ENCODE data around the gene MTTP.

Gene MTTP

GRCh38 chr4:99593781-99594641 is 19.4 kb downstream of the MTTP start:
- no peak for DNase-seq

DNA sequence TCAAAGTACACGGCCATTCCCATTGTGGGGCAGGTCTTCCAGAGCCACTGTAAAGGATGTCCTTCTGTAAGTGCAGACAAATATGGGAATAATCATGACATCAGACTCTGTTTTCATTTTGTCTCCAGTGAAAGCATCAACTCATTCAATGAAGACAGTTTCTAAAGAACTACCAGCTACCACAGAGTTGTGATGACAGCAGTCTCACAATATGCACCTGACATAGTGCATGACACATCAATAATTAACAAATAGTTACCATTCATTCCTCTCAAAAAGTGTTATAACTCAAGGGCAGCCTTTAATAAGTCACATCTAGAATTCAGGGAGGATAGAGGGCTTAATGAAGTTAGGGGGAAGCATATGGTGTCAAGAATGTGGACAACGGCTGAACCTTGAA is 20.2 kb downstream of the MTTP start:
- DNase-seq = no peak

GRCh38 chr4:99606716-99607115 is 32.1 kb downstream of the MTTP start:
- DNase-seq = no peak

DNA sequence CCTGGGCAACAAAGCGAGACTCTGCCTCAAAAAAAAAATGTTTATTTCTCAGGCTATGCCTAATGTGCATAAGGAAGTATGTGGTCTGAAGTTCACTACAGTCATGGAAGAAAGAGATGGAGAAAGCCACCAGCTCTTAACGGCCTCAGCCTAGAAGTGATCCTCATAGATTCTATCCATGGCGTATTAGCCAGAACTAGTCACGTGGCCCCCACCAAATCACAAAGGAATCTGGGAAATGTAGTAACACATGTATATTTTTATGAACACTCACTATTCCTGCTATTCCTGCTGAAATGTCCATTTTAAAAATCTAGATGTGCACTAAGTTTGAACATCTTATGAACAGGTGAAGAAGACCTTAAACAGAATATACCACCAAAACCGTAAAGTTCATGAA is 33.8 kb downstream of the MTTP start:
- DNase-seq = no peak

- no peak for DNase-seq
Observed at GRCh38 chr4:99610605-99611175, 36.1 kb downstream of the MTTP start.

DNA sequence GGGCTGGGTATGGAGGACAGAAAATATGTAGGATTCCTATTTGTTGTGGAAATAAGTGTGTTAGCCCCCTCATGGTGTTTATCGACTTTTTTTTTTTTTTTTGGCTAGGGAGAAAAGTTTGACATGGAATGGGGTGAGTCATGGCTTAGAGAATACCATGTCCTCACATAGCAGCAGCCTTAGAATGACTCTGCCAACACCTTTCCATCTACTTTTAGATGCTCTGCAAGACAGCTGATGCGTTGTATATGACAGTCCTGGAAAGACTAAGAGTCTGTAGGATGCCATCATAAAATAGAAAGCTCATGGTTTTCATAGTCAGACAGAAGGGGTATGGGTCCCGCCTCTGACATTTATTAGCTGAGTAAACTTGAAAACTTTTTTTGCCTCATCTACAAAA is 37.7 kb downstream of the MTTP start:
- no peak for DNase-seq

GRCh38 chr4:99612704-99613103 is 38.1 kb downstream of the MTTP start:
- DNase-seq = no peak

DNA sequence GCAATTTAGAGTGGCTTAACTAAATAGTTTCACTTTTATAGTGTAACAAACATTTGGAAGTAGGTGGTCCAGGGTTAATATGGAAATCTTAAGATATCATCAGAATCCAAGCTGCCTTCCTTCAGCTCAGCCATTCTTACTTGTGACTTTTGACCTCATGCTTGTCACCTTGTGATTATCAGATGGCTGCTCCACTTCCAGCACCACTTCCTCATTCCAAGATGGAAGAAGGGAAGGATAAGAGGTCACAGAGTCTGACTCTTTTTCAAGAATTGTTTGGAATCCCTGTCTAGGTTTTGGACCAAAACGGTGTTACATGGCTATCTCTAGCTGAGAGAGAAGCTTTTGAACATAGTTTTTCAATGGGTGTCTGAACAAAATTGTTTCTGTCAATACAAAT is 39.9 kb downstream of the MTTP start:
- DNase-seq = no peak

GRCh38 chr4:99615170-99615820 is 40.7 kb downstream of the MTTP start:
- no peak for DNase-seq

DNA sequence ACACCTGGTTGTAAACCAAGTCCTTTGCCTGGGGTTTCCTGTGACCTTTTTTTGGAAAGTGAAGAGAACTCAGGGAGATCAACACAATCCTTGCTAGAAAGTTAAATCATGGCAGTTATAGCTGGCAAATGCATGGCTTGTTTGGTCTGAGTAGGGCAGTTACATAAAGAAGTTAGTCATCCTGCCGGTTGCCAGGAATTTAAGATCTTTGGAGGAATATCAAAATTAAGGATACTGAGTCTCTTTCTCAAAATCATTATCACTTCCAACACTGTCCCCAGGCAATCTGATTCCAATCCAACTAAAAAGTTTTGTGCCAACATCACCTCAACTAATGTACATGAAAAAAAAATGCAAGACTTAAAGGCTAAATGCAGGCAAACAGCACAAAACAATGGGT is 42.8 kb downstream of the MTTP start:
- DNase-seq = no peak

- DNase-seq = no peak
Observed at GRCh38 chr4:99622341-99622740, 47.7 kb downstream of the MTTP start.

DNA sequence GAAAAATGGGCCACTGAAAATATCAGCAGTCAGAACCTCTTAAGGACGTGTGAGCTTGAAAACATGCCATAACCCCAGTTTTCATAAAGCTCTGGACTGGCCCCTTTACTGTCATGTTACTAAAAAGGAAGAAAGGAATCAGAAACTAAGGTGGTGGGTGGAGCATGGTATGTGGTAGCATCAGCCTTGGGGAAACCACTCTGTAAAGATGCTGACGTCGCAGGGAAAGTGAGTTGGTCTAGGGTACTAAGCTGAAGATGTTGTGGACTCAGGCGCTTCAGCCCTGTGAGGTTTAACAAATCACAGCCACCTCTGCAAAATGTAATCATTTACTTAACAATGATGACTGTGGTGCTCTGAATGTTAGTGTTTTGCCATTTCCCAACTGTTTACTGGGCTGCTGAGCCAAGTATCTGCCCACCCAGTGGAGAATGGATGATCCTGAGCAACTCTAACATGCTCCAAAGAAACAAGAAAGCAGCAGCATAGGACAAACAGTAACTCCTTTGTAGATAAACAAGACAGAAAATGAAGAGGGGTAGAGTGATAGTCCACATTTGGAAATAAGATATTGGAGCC is 49.6 kb downstream of the MTTP start:
- no peak for DNase-seq

DNA sequence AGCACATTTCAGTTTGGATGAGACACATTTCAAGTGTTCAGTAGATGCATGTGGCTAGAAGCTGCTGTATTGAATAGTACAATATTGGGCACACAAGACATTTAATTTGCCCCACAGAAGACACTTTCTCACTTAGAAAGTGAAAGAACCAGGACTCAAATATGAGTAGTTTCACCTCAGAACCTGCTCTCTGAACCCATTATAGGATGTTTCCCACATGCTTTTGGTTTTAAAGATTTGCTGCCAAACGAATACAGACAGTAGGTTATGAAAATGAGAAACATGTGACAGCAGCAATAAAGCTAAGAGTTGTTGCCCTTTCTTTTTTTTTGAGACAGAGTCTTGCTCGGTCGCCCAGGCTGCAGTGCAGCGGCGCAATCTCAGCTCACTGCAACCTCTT is 50.7 kb downstream of the MTTP start:
- no peak for DNase-seq

DNA sequence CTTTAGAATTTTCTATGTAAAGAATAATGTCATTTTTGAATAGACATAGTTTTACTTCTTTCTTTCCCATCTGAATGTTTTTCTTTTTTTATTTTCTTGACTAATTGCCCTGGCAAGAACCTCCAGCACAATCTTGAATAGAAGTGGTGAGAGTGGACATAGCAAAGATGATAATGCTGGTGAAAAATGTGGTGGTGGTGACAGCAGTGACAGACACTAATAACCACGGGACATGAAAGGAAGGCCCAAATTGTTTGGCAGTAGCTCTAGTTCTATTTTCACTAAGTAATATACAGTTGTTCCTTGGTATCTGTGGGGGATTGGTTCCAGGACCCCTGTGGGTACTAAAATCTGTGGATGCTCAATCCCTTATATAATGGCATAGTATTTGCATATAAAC is 53.4 kb downstream of the MTTP start:
- DNase-seq = no peak

- no peak for DNase-seq
Observed at GRCh38 chr4:99629962-99630554, 55.4 kb downstream of the MTTP start.

GRCh38 chr4:99630857-99631360 is 56.3 kb downstream of the MTTP start:
- no peak for DNase-seq

GRCh38 chr4:99633772-99634171 is 59.1 kb downstream of the MTTP start:
- no peak for DNase-seq

DNA sequence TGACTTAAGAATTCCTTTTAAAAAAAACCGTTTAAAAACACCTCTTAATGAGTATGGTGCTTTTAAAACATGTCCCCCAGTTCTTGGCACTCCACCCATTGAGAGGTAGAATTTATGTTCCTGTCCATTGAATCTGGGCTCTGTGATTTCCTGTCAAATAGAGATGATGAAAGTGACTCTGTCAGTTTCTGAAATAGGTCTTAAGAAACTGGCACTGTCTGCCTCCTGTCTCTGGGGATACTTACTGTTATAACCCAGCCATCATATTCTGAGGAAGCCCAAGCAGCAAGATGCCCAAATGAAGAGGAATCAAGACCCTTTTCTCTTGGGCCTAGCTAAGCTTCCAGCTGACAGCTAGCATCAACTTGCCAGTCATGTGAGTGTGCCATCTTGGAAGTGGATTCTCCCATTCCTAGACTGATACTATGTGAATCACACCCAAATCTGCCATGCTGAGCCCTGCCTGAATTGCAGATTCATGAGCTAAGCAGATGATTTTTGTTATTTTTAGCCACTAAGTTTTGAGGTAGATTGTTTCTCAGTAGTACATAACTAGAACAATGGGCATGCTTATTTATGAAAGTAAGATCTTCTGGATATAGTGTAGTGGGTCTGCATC is 60.2 kb downstream of the MTTP start:
- DNase-seq = no peak

DNA sequence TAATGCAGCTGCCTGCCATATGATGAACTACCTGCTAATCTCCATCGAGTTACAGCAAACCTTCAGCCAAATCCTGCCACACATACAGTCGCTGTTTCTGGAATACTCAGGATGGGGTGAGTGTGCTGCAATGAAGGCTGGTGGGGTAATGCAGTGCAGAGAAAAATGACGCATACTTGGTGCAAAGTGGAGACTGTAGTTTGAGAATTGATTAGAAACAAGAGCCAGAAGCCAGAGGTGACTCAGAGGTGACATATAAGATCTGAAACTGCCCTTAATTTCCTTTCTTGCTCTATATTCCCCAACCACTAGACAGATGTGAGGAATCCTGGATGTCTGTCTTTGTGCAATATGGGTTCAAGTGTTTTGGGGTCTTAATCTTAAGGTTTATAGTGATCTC is 61.0 kb downstream of the MTTP start:
- DNase-seq = no peak

DNA sequence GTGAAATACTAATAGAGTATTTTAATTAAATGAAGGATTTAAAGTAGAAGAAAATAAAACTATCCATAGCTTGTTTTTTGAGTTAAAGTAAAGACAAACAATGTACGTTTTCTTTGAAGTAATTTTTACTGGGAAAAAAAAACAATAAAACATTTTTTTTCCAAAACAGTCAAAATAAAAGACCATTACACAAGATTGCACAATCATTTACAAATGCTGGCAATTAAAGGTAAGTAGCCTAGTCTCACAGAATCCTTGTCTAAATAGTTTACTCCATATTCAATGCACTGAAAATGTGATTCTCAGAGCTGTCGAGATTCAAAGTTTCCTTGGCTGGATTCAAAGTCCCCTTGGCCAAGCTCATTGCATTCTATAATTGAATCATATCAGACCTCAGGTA is 61.8 kb downstream of the MTTP start:
- DNase-seq = no peak

- no peak for DNase-seq
Observed at GRCh38 chr4:99637174-99637573, 62.5 kb downstream of the MTTP start.

- DNase-seq = no peak
Observed at GRCh38 chr4:99640676-99641075, 66.1 kb downstream of the MTTP start.

All from stimulated activated CD4-positive, alpha-beta T cell treated with anti-CD3 and anti-CD28 coated beads, Interleukin-4, amount 100 ng/mL, for 24 hours (primary cell).